Activated effector memory CD4-positive, alpha-beta T cell treated with anti-CD3 and anti-CD28 coated beads, Interleukin-2, amount 50 U/mL, for 16 hours (primary cell): ENCODE data around the gene CYP27B1.
A peak's percentile ranks its signal among the peaks of the same experiment; 100 is the strongest.

ENCODE experiments used
- DNase-seq: peaks from one replicate; pipeline ENCODE4 v3.0.0-alpha.2; 2020

CYP27B1 gene

DNA sequence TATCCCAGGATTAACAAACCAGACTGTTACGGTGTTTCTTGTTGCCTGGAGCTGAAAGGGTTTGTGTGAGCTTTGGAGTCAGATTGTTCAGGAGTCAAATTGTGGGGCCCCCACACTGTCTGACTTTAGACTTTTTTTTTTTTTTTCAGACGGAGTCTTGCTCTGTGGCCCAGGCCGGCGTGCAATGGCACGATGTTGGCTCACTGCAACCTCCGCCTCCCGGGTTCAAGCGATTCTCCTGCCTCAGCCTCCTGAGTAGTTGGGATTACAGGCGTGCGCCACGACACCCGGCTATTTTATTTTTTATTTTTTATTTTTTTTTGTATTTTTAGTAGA lies 16.6 kb upstream of the CYP27B1 start:
- no peak for DNase-seq

- DNase-seq, result peak; percentile 99
Observed at GRCh38 chr12:57782608-57783465, 16.0 kb upstream of the CYP27B1 start, which contains the start of gene TSFM. TSS of gene TSFM (plus strand) at chr12:57782787. CDS start at chr12:57782802, 15 bp downstream.

DNA sequence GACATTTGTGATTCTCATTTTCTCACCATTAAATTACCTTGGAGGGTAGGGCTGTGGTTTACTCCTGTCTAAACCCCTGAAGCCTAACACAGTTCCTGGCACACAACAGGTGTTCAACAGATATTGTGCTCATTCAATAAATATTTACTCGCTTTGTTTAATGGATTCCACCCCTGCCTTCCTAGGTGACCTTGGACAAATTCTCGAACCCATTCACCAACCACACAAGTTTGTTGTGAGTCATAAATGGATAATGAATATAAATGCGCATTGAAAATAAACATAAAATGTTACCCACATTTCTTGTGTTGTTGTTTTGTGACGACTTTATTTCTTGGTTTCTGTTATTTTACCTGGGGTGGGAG lies 15.3 kb upstream of the CYP27B1 start:
- no peak for DNase-seq

DNA sequence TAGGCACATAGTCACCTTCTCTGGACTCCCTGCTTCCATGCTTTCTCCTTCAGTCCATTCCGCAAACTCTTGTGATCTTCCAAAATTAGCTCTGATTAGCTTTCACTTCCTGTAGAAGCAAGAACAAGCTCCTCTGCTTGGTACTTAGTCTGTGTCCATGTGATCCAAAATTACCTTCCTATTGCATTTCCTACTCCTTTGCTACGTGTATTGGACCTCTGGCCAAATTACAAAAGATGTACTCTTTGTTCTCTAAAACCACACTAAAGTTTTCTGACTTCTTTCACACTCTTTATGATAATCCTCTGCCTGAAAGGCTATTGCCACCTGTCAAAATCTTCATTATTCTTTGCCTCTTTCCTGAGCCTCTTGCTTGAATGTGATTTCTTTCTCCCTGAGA lies 14.9 kb upstream of the CYP27B1 start:
- no peak for DNase-seq

- no peak for DNase-seq
Observed at GRCh38 chr12:57781244-57781643, 14.4 kb upstream of the CYP27B1 start.

- DNase-seq, result no peak
Observed at GRCh38 chr12:57780284-57780897, 13.5 kb upstream of the CYP27B1 start.

- DNase-seq, result no peak
Observed at GRCh38 chr12:57779736-57780135, 12.9 kb upstream of the CYP27B1 start.

DNA sequence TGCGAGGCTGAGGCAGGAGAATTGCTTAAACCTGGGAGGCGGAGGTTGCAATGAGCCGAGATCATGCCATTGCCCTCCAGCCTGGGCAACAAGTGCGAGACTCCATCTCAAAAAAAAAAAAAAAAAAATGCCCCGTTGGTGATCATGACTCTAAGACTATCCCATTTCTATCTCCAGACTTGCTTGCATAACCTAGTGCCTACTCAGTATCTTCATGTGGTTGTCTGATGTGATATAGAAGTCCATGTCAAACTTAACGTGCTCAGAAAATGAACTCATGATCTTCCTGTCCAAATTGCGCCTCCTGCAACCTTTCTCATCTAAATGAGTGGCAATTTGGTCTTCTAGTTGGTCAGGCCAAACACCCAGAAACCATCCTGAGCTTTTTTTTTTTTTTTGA lies 11.0 kb upstream of the CYP27B1 start:
- DNase-seq, result no peak

GRCh38 chr12:57777367-57777766 lies 10.5 kb upstream of the CYP27B1 start:
- no peak for DNase-seq

DNA sequence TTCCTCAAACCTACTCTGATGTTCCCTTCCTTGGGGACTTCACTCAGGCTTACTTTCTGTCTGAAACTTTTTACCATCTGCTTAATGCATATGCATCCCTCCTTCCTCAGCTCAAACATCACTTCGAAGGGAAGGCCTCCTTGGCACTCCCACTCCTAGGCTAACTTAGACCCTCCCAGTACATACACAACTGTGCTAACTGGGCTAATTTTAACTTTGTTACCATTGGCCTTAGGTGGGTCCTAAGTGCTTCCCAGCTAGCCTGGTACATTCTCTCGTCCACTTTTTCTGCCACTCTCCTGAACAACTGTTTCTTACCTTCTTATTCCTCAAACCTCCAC lies 9.3 kb upstream of the CYP27B1 start:
- DNase-seq, result no peak

GRCh38 chr12:57775563-57776246 lies 8.8 kb upstream of the CYP27B1 start:
- no peak for DNase-seq

DNA sequence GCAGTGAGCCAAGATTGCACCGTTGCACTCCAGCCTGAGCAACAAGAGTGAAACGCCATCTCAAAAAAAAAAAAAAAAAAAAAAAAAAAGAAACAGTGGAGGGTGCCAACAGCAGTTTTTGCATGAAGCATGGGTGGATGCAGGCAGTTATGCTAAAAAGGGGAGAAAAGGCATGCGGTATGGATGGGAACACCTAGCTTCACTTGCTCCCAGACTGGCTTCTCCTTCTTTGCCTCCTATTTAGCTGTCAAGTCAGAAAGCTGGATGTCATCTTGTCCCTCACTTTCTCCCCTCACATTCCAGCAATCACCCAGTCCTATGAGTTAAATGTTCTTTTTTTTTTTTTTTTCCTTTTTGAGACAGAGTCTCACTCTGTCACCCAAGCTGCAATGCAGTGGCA lies 8.2 kb upstream of the CYP27B1 start:
- no peak for DNase-seq

DNA sequence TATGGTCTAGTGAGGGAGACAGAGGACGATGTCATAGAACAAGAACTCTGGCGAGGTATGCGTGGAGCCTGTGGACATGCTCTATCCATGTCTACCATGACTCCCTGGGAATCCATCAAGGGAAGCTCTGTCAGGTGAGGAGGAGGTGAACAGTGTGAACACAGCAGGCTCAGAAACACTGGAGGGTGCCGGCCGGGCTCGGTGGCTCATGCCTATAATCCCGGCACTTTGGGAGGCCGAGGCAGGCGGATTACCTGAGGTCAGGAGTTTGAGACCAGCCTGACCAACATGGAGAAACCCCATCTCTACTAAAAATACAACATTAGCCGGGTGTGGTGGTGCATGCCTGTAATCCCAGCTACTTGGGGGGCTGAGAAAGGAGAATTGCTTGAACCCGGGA lies 7.8 kb upstream of the CYP27B1 start:
- DNase-seq, result peak; percentile 45

DNA sequence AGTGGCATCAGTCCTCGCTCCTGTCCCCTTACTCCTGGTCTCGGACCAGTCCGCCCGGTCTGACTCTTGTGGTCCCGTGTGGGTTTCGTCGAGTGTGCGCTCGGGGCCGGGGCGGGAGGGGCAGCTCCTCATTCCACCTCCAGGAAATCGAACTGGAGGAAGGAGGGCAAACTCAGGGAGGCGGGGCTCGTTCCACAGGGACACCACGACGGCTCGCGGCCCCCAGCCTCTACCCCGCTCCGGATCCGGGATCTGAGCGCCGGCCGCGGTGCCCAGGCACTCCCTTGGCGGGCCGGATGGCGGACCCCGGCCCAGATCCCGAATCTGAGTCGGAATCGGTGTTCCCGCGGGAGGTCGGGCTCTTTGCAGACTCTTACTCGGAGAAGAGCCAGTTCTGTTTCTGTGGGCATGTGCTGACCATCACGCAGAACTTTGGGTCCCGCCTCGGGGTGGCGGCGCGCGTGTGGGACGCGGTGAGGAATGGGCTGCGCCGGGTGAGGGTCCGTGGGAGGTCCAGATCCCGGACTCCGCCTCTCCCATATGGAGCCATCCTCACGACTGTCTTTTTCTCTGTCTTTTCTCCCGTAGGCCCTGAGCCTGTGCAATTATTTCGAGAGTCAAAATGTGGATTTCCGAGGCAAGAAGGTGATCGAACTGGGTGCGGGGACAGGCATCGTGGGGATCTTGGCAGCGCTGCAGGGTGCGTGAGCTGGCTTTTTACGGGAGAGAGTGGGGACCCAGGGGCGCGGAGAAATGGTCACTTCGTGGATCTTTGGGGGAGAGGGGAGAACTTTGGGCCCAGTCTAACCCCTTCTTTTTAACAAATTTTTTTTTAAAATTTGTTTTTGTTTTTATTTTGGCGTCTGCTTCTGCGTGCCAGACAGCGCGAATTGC lies 5.8 kb upstream of the CYP27B1 start, which contains the start of gene EEF1AKMT3:
TSS of gene EEF1AKMT3 (plus strand) at position 186 of the 894 bp plus-strand sequence. CDS start at position 297, 111 bp downstream.
- peak; percentile 78 for DNase-seq

DNA sequence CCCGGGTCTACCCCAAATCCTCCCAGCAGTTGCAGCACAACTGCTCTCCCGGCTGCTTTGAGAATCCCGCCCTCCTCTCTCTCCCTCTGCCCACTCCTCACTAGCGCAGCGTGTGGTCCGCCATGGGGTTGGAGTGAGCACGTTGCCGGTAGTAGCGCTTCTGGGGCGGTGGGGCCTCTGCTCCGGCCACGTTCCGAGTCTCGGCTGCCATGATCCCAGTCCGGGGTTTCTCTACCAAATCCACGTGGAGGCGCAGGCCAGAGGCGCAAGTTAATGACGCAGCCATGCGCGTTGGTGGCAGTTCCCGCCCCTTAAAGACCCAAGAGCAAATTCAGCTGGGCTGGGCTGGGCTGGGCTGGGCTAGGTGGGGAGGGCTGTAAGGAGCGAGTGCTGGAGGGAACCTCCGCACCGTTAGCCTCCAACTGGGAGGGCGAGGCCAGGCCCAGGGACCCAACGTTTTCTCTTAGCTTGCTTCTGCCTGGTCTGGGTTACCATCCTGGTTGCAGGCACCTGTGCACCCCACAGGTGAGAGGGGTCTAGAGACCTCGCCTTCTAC lies 5.1 kb upstream of the CYP27B1 start, which contains the start of gene METTL1:
TSS of gene METTL1 (minus strand) at position 233 of the 556 bp plus-strand sequence. CDS start at position 211, 22 bp downstream.
- DNase-seq, result peak; percentile 97

DNA sequence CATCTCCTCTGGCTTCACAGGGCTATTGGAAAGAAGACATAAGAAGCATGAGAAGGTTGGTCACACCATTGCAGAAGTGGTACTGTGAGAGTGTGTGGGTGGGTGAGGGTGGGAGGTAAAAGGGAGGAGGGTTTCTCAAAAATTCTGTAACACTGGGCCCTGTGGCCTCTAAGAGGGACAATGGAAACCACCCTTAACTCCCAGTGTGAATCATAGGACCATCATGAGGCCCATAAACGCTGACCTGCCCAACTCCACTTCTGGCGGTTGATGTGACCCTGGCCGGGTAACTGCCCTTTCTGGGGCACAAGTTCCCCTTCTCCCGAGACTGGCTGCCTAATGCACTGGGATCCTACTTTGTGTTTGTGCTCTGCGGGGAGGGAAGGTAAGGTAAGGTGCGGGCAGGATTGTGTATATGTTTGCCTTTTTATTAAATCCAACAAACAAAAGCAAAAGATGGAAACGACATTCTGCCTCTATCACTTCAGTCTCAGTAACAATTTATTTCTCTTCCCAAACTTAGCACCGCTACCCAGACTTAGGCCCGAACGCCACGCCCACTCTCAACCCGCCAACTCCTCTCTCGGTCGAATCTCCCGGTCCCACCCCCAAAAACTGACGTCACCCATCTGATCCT lies 4.5 kb upstream of the CYP27B1 start:
- DNase-seq, result peak; percentile 94

DNA sequence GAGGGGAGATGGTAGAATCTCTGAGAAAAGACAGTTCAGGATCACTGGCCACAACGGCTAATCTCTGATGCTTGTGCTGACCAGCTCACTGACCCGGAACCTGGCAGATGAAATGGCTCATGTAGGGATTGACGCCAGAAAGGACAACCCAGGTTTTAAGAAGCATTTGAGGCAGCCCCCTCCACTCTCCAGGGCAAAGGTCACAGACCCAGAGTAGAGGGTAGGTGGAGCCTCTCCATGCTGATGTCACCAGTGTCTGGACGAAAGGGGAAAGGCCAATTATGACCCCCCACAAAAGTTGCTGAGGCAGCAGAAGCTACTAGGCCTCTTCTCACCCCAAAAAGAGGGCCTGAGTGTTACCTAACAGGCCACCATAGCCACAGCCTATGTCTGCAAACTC lies 3.9 kb upstream of the CYP27B1 start:
- peak; percentile 55 for DNase-seq

DNA sequence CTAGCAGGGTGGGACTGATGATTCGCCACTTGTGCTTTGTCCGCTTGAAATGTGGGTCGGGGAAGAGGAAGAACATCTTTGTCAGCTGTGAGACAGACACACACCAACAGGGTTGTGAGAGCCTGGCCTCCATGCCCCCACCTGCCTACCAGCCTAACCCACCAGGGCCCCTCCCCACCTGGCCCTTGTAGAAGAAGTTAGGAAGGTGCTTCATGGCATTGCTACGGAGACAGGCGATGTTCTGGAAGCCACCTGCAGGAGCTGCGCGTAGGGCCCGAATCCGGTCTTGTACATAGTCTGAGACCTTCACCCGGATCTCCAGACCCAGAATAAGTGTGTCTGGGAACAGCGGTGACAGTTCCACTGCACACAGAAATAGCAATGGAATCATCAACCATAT lies 2.7 kb upstream of the CYP27B1 start:
- peak; percentile 60 for DNase-seq

- DNase-seq, result no peak
Observed at GRCh38 chr12:57767876-57768275, 998 bp upstream of the CYP27B1 start.

DNA sequence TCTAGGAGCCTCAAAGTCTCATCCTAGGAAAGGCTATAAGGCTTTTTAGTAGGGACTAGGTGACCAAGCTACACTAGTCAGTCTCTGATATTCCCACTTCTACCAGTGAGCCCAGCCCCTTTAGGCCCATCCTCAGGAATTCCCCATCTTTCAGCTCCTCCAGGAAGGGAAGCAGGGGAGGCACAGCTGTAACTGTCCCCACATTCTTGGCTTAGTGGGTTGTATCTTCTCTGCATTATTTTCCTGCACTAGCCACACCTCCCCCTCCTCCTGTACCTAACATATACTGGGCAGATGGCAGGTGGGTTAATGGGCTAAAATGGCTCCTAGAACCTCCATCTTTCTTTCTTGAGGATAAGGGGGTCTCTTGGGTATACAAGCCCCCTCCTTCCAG lies 424 bp upstream of the CYP27B1 start:
- DNase-seq, result no peak

- DNase-seq, result no peak
Observed at GRCh38 chr12:57765698-57766463, 997 bp downstream of the CYP27B1 start.
